Activated naive CD4-positive, alpha-beta T cell treated with anti-CD3 and anti-CD28 coated beads, Interleukin-2, amount 10 ng/mL, durations not matched to agents 7 days and 5 days (primary cell): ENCODE data around the gene FAM229A.

Experiments used
- CTCF ChIA-PET: fragments of 350-600 bp; sonication (Branson Sonifier 250); formaldehyde crosslinking; loops from one replicate; lab custom pipeline; 2021; ENCODE audit warnings: antibody characterized with exemption; lab: Charles Lee
- DNase-seq: peaks from one replicate; pipeline ENCODE4 v3.0.0-alpha.2; 2020
- H3K27ac Mint-ChIP-seq: one replicate; pipeline ENCODE4 v1.8.0; 2021; ENCODE audit warnings: mild to moderate bottlenecking, moderate library complexity, mixed read lengths
- H3K27me3 Mint-ChIP-seq: one replicate; pipeline ENCODE4 v1.8.0; 2021; ENCODE audit warnings: mild to moderate bottlenecking, mixed read lengths
- H3K36me3 Mint-ChIP-seq: one replicate; pipeline ENCODE4 v1.8.0; 2021; ENCODE audit warnings: mixed read lengths
- H3K4me1 Mint-ChIP-seq: one replicate; pipeline ENCODE4 v1.8.0; 2021; ENCODE audit warnings: mixed read lengths
- H3K4me3 Mint-ChIP-seq: one replicate; pipeline ENCODE4 v1.8.0; 2021; ENCODE audit warnings: mild to moderate bottlenecking, moderate library complexity, mixed read lengths
- H3K9me3 Mint-ChIP-seq: one replicate; pipeline ENCODE4 v1.8.0; 2021; ENCODE audit warnings: mixed read lengths

The FAM229A gene

GRCh38 chr1:32393136-32393535, 30.9 kb upstream of the FAM229A start:
- Mint-ChIP-seq H3K27me3 (peaks cover 6% of the 10 kb centered on the region), H3K36me3 (peaks cover 4% of the 10 kb centered on the region), H3K4me3 (peak overlapping the region; percentile 99), H3K9me3 (no peaks in the 10 kb centered on the region), H3K27ac (peak overlapping the region; percentile 97), H3K4me1 (peaks cover 29% of the 10 kb centered on the region)
- no peak for DNase-seq
- CTCF ChIA-PET = no interaction called here

- CTCF ChIA-PET = interaction anchor here (0.9 kb wide), 1 partner anchor 8 kb away, joined by 3 read pairs; no protein-coding TSS in a partner anchor
- Mint-ChIP-seq H3K27me3 (peaks cover 4% of the 10 kb centered on the region), H3K4me3 (peak overlapping the region; percentile 9), H3K4me1 (peaks cover 33% of the 10 kb centered on the region), H3K9me3 (no peaks in the 10 kb centered on the region), H3K36me3 (peaks cover 9% of the 10 kb centered on the region), H3K27ac (peak overlapping the region; percentile 16)
- no peak for DNase-seq
Observed at GRCh38 chr1:32392325-32392724, 30.0 kb upstream of the FAM229A start.

- Mint-ChIP-seq H3K4me1 (peaks cover 40% of the 10 kb centered on the region), H3K4me3 (no peak overlapping the region), H3K27ac (no peak overlapping the region), H3K27me3 (no peaks in the 10 kb centered on the region), H3K36me3 (peaks cover 17% of the 10 kb centered on the region), H3K9me3 (no peaks in the 10 kb centered on the region)
- no peak for DNase-seq
- CTCF ChIA-PET = interaction anchor here (0.6 to 1.5 kb wide), 3 partner anchors 8 to 9 kb away, joined by 3 to 4 read pairs (median 3); no protein-coding TSS in a partner anchor
Observed at GRCh38 chr1:32390904-32391870, 28.9 kb upstream of the FAM229A start.

GRCh38 chr1:32388641-32389040, 26.4 kb upstream of the FAM229A start:
- no peaks in the 10 kb centered on the region for H3K9me3 Mint-ChIP-seq
- H3K27ac Mint-ChIP-seq = no peak overlapping the region
- H3K4me1 Mint-ChIP-seq = peaks cover 25% of the 10 kb centered on the region
- H3K36me3 Mint-ChIP-seq = peaks cover 22% of the 10 kb centered on the region
- CTCF ChIA-PET = no interaction called here
- no peak for DNase-seq
- no peak overlapping the region for H3K4me3 Mint-ChIP-seq
- H3K27me3 Mint-ChIP-seq = no peaks in the 10 kb centered on the region

- Mint-ChIP-seq H3K27me3 (no peaks in the 10 kb centered on the region), H3K9me3 (no peaks in the 10 kb centered on the region), H3K4me1 (peaks cover 11% of the 10 kb centered on the region), H3K36me3 (peaks cover 27% of the 10 kb centered on the region), H3K27ac (no peak overlapping the region), H3K4me3 (no peak overlapping the region)
- CTCF ChIA-PET = interaction anchor here (0.5 to 2.9 kb wide), 3 partner anchors 14 to 174 kb away, joined by 3 to 6 read pairs (median 3); no protein-coding TSS in a partner anchor
- no peak for DNase-seq
Observed at GRCh38 chr1:32386676-32387392, 24.5 kb upstream of the FAM229A start.

GRCh38 chr1:32380057-32380456, 17.8 kb upstream of the FAM229A start:
- H3K27ac Mint-ChIP-seq = no peak overlapping the region
- H3K4me3 Mint-ChIP-seq = no peak overlapping the region
- H3K4me1 Mint-ChIP-seq = no peaks in the 10 kb centered on the region
- CTCF ChIA-PET = interaction anchor here (1.0 kb wide), 1 partner anchor 21 kb away, joined by 4 read pairs; no protein-coding TSS in a partner anchor
- no peaks in the 10 kb centered on the region for H3K9me3 Mint-ChIP-seq
- peaks cover 49% of the 10 kb centered on the region for H3K36me3 Mint-ChIP-seq
- no peak for DNase-seq
- no peaks in the 10 kb centered on the region for H3K27me3 Mint-ChIP-seq

- Mint-ChIP-seq H3K4me1 (peaks cover 12% of the 10 kb centered on the region), H3K9me3 (no peaks in the 10 kb centered on the region), H3K4me3 (no peak overlapping the region), H3K27ac (no peak overlapping the region), H3K36me3 (peaks cover 54% of the 10 kb centered on the region), H3K27me3 (no peaks in the 10 kb centered on the region)
- CTCF ChIA-PET = interaction anchor here (1.1 to 4.2 kb wide), 2 partner anchors 23 to 162 kb away, joined by 3 to 17 read pairs; no protein-coding TSS in a partner anchor
- DNase-seq = no peak
Observed at GRCh38 chr1:32377541-32378220, 15.4 kb upstream of the FAM229A start.

- CTCF ChIA-PET = interaction anchor here (1.2 to 4.2 kb wide), 2 partner anchors 148 to 160 kb away, joined by 3 to 17 read pairs; no protein-coding TSS in a partner anchor
- DNase-seq = no peak
- Mint-ChIP-seq H3K27me3 (no peaks in the 10 kb centered on the region), H3K9me3 (no peaks in the 10 kb centered on the region), H3K4me1 (peaks cover 25% of the 10 kb centered on the region), H3K27ac (no peak overlapping the region), H3K4me3 (no peak overlapping the region), H3K36me3 (peaks cover 50% of the 10 kb centered on the region)
Observed at GRCh38 chr1:32376199-32376598, 13.9 kb upstream of the FAM229A start.

- H3K4me1 Mint-ChIP-seq = peaks cover 25% of the 10 kb centered on the region
- H3K27ac Mint-ChIP-seq = no peak overlapping the region
- no peak overlapping the region for H3K4me3 Mint-ChIP-seq
- DNase-seq = no peak
- peaks cover 42% of the 10 kb centered on the region for H3K36me3 Mint-ChIP-seq
- H3K27me3 Mint-ChIP-seq = no peaks in the 10 kb centered on the region
- CTCF ChIA-PET = interaction anchor here (3.0 kb wide), 1 partner anchor 159 kb away, joined by 46 read pairs; no protein-coding TSS in a partner anchor
- no peaks in the 10 kb centered on the region for H3K9me3 Mint-ChIP-seq
Observed at GRCh38 chr1:32373996-32374592, 11.8 kb upstream of the FAM229A start.

- Mint-ChIP-seq H3K9me3 (no peaks in the 10 kb centered on the region), H3K27ac (peak overlapping the region; percentile 51), H3K4me3 (no peak overlapping the region), H3K36me3 (peaks cover 34% of the 10 kb centered on the region), H3K27me3 (no peaks in the 10 kb centered on the region), H3K4me1 (peaks cover 25% of the 10 kb centered on the region)
- peak; percentile 82 for DNase-seq
- CTCF ChIA-PET = interaction anchor here (0.8 to 3.0 kb wide), 9 partner anchors 13 to 191 kb away, joined by 3 to 46 read pairs (median 3); partner anchors contain the start of gene MARCKSL1
Observed at GRCh38 chr1:32372149-32372756, 10.0 kb upstream of the FAM229A start.

- no peak for DNase-seq
- H3K9me3 Mint-ChIP-seq = no peaks in the 10 kb centered on the region
- no peak overlapping the region for H3K27ac Mint-ChIP-seq
- CTCF ChIA-PET = no interaction called here
- H3K4me3 Mint-ChIP-seq = no peak overlapping the region
- peaks cover 31% of the 10 kb centered on the region for H3K36me3 Mint-ChIP-seq
- peaks cover 17% of the 10 kb centered on the region for H3K4me1 Mint-ChIP-seq
- no peaks in the 10 kb centered on the region for H3K27me3 Mint-ChIP-seq
Observed at GRCh38 chr1:32367912-32368635, 5.8 kb upstream of the FAM229A start.

GRCh38 chr1:32365445-32365844, 3.2 kb upstream of the FAM229A start:
- Mint-ChIP-seq H3K4me3 (no peak overlapping the region), H3K9me3 (no peaks in the 10 kb centered on the region), H3K36me3 (peaks cover 34% of the 10 kb centered on the region), H3K4me1 (peaks cover 11% of the 10 kb centered on the region), H3K27ac (no peak overlapping the region), H3K27me3 (peaks cover 14% of the 10 kb centered on the region)
- CTCF ChIA-PET = interaction anchor here (1.2 to 1.3 kb wide), 2 partner anchors 15 to 149 kb away, joined by 3 to 4 read pairs; no protein-coding TSS in a partner anchor
- DNase-seq = no peak
